GM04503 (cell line): ENCODE data around the gene MICU1.
"Not testable (repeated sequence)": the region's sequence is repeated elsewhere in the genome, so short reads cannot be mapped to it uniquely, and the experiment has no call there.

Source experiments
- DNase-seq: peaks from one replicate; pipeline ENCODE4 v3.0.0-alpha.2; 2012; ENCODE audit warnings: low read depth

The MICU1 gene

GRCh38 chr10:72561745-72562166 is 64.1 kb downstream of the MICU1 start:
- DNase-seq, result no peak

- peak; percentile 27 for DNase-seq
These were observed 68.5 kb downstream of the MICU1 start for GRCh38 chr10:72557362-72557761.

GRCh38 chr10:72552857-72553256 is 73.0 kb downstream of the MICU1 start:
- peak; percentile 90 for DNase-seq

GRCh38 chr10:72550239-72550638 is 75.6 kb downstream of the MICU1 start:
- no peak for DNase-seq

GRCh38 chr10:72545546-72545945 is 80.3 kb downstream of the MICU1 start:
- no peak for DNase-seq

GRCh38 chr10:72543855-72544254 is 82.0 kb downstream of the MICU1 start:
- DNase-seq, result not testable (repeated sequence)

- DNase-seq, result no peak
These were observed 83.5 kb downstream of the MICU1 start for GRCh38 chr10:72542396-72542815.

GRCh38 chr10:72541337-72541736 is 84.5 kb downstream of the MICU1 start:
- no peak for DNase-seq

GRCh38 chr10:72540193-72540807 is 85.6 kb downstream of the MICU1 start:
- DNase-seq, result no peak

GRCh38 chr10:72539137-72539536 is 86.7 kb downstream of the MICU1 start:
- no peak for DNase-seq

GRCh38 chr10:72525689-72526088 is 100.2 kb downstream of the MICU1 start:
- no peak for DNase-seq

GRCh38 chr10:72525277-72525676 is 100.6 kb downstream of the MICU1 start:
- DNase-seq, result no peak

- DNase-seq, result no peak
These were observed 101.4 kb downstream of the MICU1 start for GRCh38 chr10:72524489-72524888.

GRCh38 chr10:72523932-72524396 is 101.9 kb downstream of the MICU1 start:
- DNase-seq, result no peak

- no peak for DNase-seq
These were observed 102.8 kb downstream of the MICU1 start for GRCh38 chr10:72523062-72523461.

- no peak for DNase-seq
These were observed 108.6 kb downstream of the MICU1 start for GRCh38 chr10:72517244-72517643.

- DNase-seq, result no peak
These were observed 110.4 kb downstream of the MICU1 start for GRCh38 chr10:72515455-72515854.

- no peak for DNase-seq
These were observed 112.0 kb downstream of the MICU1 start for GRCh38 chr10:72513910-72514309.

GRCh38 chr10:72511459-72511858 is 114.4 kb downstream of the MICU1 start:
- DNase-seq, result no peak

GRCh38 chr10:72509941-72510340 is 115.9 kb downstream of the MICU1 start:
- DNase-seq, result no peak

- DNase-seq, result no peak
These were observed 116.6 kb downstream of the MICU1 start for GRCh38 chr10:72509206-72509799.

GRCh38 chr10:72508033-72508432 is 117.8 kb downstream of the MICU1 start:
- no peak for DNase-seq

GRCh38 chr10:72506474-72506873 is 119.4 kb downstream of the MICU1 start:
- DNase-seq, result no peak

- DNase-seq, result no peak
These were observed 120.4 kb downstream of the MICU1 start for GRCh38 chr10:72505435-72505834.
